Activated CD4-positive, alpha-beta T cell treated with anti-CD3 and anti-CD28 coated beads, Interleukin-2, amount 10 ng/mL, durations not matched to agents 7 days and 5 days (primary cell): Measurements from ENCODE around the gene KRTAP9-3. TPM values are rescaled to one million over a fixed set of nuclear protein-coding genes. Genes with fewer than 3 reads are reported as not detected.
"Not testable (repeated sequence)": the region's sequence is repeated elsewhere in the genome, so short reads cannot be mapped to it uniquely, and the experiment has no call there.

Experiments
- CTCF ChIA-PET: fragments of 350-600 bp; sonication (Branson Sonifier 250); formaldehyde crosslinking; loops from one replicate; lab custom pipeline; 2021; ENCODE audit warnings: antibody characterized with exemption; lab: Charles Lee
- POLR2A ChIA-PET: fragments of 350-600 bp; sonication (Branson Sonifier 250); formaldehyde crosslinking; loops from one replicate; lab custom pipeline; 2021; ENCODE audit warnings: antibody characterized with exemption; lab: Charles Lee
- DNase-seq: peaks from one replicate; pipeline ENCODE4 v3.0.0-alpha.2; 2020
- H3K27ac Mint-ChIP-seq: one replicate; pipeline ENCODE4 v1.8.0; 2021; ENCODE audit warnings: mild to moderate bottlenecking, moderate library complexity, mixed read lengths
- H3K27me3 Mint-ChIP-seq: one replicate; pipeline ENCODE4 v1.8.0; 2021; ENCODE audit warnings: mixed read lengths
- H3K36me3 Mint-ChIP-seq: one replicate; pipeline ENCODE4 v1.8.0; 2021; ENCODE audit warnings: low read depth, mixed read lengths
- H3K4me1 Mint-ChIP-seq: one replicate; pipeline ENCODE4 v1.8.0; 2021; ENCODE audit warnings: mixed read lengths
- H3K4me3 Mint-ChIP-seq: one replicate; pipeline ENCODE4 v1.8.0; 2021; ENCODE audit warnings: mild to moderate bottlenecking, moderate library complexity, mixed read lengths
- H3K9me3 Mint-ChIP-seq: one replicate; pipeline ENCODE4 v1.8.0; 2021; ENCODE audit warnings: mixed read lengths
- total RNA-seq, 2 experiments: library from RNA; stranded (reverse); gene quantifications; one replicate each; pipeline ENCODE4 v1.2.3, GENCODE V29; 2021

The KRTAP9-3 gene, protein sequence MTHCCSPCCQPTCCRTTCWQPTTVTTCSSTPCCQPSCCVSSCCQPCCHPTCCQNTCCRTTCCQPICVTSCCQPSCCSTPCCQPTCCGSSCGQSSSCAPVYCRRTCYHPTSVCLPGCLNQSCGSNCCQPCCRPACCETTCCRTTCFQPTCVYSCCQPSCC
- not detected for total RNA-seq

DNA sequence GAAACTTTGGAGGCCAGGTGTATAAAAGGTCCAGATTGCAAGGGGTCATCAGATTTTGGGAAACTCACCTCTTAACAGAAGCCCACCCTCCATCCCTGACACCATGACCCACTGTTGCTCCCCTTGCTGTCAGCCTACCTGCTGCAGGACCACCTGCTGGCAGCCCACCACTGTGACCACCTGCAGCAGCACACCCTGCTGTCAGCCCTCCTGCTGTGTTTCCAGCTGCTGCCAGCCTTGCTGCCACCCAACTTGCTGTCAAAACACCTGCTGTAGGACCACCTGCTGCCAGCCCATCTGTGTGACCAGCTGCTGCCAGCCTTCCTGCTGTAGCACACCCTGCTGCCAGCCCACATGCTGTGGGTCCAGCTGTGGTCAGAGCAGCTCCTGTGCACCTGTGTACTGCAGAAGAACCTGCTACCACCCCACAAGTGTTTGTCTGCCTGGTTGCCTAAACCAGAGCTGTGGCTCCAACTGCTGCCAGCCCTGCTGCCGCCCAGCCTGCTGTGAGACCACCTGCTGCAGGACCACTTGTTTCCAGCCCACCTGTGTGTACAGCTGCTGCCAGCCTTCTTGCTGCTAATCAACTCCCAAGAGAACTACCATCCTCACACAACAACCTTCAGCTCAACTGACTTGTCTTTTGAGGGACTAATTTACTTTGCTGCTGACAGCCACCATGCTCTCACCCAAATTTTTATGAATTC is at the start of gene KRTAP9-3:
TSS of gene KRTAP9-3 (plus strand) at position 51 of the 707 bp plus-strand sequence. CDS start at position 104, 53 bp downstream.
- H3K27me3 Mint-ChIP-seq = peaks cover 15% of the 10 kb centered on the region
- H3K9me3 Mint-ChIP-seq, H3K36me3 Mint-ChIP-seq, H3K27ac Mint-ChIP-seq, CTCF ChIA-PET, H3K4me3 Mint-ChIP-seq, H3K4me1 Mint-ChIP-seq, DNase-seq, POLR2A ChIA-PET: not testable (repeated sequence)

DNA sequence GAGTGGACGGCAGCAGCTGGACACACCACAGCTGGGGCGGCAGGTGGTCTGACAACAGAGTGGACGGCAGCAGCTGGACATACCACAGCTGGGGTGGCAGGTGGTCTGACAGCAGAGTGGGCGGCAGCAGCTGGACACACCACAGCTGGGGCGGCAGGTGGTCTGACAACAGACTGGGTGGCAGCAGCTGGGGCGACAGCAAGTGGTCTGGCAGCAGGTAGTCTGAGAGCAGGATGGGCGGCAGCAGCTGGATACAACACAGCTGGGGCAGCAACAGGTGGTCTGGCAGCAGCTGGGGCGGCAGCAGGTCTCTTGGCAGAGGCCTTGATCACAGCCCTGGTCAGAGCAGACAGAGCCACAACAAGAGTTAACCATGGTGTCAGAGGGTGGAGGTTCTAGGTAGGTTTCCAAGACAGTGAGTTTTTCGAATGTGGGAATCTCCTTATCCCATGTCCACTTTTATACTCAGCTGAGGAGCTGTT is 47.7 kb upstream of the KRTAP9-3 start, which contains the start of gene KRTAP4-1:
TSS of gene KRTAP4-1 (minus strand) at position 432 of the 482 bp plus-strand sequence. CDS start at position 375, 57 bp downstream.
- H3K9me3 Mint-ChIP-seq = no peaks in the 10 kb centered on the region
- POLR2A ChIA-PET = no interaction called here
- CTCF ChIA-PET = no interaction called here

DNA sequence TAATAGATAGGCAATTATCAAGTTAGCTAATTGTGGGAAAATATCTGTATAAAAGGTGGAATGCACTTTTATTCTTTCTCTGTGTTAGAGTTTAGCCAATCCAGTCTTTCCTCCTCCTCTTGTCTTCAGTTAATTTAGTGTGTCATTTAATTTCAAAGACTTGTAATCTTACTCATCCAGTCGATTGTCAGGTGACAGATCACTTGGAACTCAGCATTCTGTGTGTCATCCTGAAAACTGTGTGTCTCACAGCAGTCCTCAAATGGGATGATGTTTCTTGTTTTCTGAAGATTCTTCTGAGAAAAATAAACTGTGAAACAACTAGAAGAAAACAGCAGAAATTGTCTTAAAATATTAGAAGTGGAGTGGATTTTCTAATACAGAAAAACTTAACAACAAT is 47.2 kb upstream of the KRTAP9-3 start:
- H3K36me3 Mint-ChIP-seq = no peaks in the 10 kb centered on the region
- H3K9me3 Mint-ChIP-seq = no peaks in the 10 kb centered on the region
- no peaks in the 10 kb centered on the region for H3K4me1 Mint-ChIP-seq
- no peak overlapping the region for H3K4me3 Mint-ChIP-seq
- POLR2A ChIA-PET = no interaction called here
- H3K27ac Mint-ChIP-seq = no peak overlapping the region
- CTCF ChIA-PET = no interaction called here
- DNase-seq = no peak
- no peaks in the 10 kb centered on the region for H3K27me3 Mint-ChIP-seq

More for the DNA sequence above, 47.7 kb upstream of the KRTAP9-3 start, which contains the start of gene KRTAP4-1:
- Mint-ChIP-seq H3K36me3 (no peaks in the 10 kb centered on the region), H3K4me1 (no peaks in the 10 kb centered on the region), H3K27ac (no peak within 1 kb of the TSS), H3K4me3 (no peak within 1 kb of the TSS), H3K27me3 (no peaks in the 10 kb centered on the region)
- no peak for DNase-seq

DNA sequence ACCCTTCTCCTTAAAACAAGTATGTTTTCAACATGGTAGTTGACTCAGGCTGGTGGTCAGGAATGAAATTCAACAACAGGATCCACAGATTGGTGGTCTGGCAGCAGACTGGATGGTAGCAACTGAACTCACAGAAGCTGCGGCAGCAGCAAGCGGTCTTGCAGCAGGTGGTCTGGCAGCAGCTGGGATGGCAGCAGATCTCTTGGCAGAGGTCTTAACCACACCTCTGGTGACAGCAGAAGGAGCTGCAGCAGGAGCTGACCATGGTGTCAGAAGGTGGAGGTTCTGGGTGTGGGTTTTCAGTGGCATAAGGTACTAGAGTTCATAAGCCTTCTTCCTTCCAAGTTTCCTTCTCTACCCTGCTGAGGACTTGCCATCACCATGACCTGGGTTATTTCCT is 45.4 kb upstream of the KRTAP9-3 start:
- no peak for DNase-seq
- H3K36me3 Mint-ChIP-seq = no peaks in the 10 kb centered on the region
- H3K9me3 Mint-ChIP-seq = no peaks in the 10 kb centered on the region
- CTCF ChIA-PET = no interaction called here
- no peaks in the 10 kb centered on the region for H3K4me1 Mint-ChIP-seq
- H3K27ac Mint-ChIP-seq = no peak overlapping the region
- H3K4me3 Mint-ChIP-seq = no peak overlapping the region
- POLR2A ChIA-PET = no interaction called here
- no peaks in the 10 kb centered on the region for H3K27me3 Mint-ChIP-seq

DNA sequence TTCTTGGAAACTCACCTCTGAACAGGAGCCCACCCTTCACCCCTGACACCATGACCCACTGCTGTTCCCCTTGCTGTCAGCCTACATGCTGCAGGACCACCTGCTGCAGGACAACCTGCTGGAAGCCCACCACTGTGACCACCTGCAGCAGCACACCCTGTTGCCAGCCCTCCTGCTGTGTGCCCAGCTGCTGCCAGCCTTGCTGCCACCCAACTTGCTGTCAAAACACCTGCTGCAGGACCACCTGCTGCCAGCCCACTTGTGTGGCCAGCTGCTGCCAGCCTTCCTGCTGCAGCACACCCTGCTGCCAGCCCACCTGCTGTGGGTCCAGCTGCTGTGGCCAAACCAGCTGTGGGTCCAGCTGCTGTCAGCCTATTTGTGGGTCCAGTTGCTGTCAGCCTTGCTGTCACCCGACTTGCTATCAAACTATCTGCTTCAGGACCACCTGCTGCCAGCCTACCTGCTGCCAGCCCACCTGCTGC is 42.4 kb upstream of the KRTAP9-3 start, which contains the start of gene KRTAP9-1:
TSS of gene KRTAP9-1 (plus strand) at position 51 of the 482 bp plus-strand sequence. CDS start at position 51, 0 bp downstream.
- H3K4me3 Mint-ChIP-seq, H3K27ac Mint-ChIP-seq, H3K9me3 Mint-ChIP-seq, DNase-seq, H3K4me1 Mint-ChIP-seq, H3K27me3 Mint-ChIP-seq, H3K36me3 Mint-ChIP-seq, POLR2A ChIA-PET: not testable (repeated sequence)
- CTCF ChIA-PET = interaction anchor here (0.6 kb wide), 1 partner anchor 78 kb away, joined by 3 read pairs; no protein-coding TSS in a partner anchor

DNA sequence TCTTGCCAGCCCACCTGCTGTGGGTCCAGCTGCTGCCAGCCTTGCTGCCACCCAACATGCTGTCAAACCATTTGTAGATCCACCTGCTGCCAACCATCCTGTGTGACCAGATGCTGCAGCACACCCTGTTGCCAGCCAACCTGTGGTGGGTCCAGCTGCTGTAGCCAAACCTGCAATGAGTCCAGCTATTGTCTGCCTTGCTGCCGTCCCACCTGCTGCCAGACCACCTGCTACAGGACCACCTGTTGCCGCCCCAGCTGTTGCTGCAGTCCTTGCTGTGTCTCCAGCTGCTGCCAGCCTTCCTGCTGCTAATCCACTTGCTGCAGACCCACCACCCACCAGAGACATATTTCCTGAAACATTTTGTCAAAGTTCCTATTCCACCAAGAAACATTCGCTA is 41.9 kb upstream of the KRTAP9-3 start:
- Mint-ChIP-seq H3K27me3 (no peaks in the 10 kb centered on the region), H3K36me3 (no peaks in the 10 kb centered on the region), H3K4me3 (no peak overlapping the region), H3K27ac (no peak overlapping the region), H3K9me3 (no peaks in the 10 kb centered on the region), H3K4me1 (no peaks in the 10 kb centered on the region)
- ChIA-PET CTCF (no interaction called here), POLR2A (no interaction called here)
- DNase-seq = no peak

DNA sequence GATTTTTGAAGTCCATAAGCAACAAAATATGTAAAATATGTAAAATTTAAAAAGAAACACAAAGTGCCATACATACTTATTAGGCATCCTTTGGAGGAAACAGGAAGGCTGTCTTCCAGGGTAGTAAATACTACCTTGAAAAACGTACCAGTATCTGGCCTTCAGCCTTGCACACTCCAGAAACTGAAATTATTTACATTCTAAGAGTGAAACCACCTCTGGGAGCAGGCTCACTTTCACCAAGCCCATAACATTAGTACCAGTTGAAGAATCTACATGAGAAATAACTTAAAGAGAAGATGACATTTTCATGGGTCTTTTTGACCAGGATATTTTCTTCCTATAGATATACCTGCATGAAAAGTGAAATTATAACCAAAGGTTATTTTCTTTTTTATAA is 36.2 kb upstream of the KRTAP9-3 start:
- no peaks in the 10 kb centered on the region for H3K36me3 Mint-ChIP-seq
- H3K27me3 Mint-ChIP-seq = peaks cover 9% of the 10 kb centered on the region
- H3K9me3 Mint-ChIP-seq = no peaks in the 10 kb centered on the region
- CTCF ChIA-PET = interaction anchor here (0.7 kb wide), 1 partner anchor 195 kb away, joined by 4 read pairs; no protein-coding TSS in a partner anchor
- no peak overlapping the region for H3K4me3 Mint-ChIP-seq
- no peak for DNase-seq
- no peak overlapping the region for H3K27ac Mint-ChIP-seq
- H3K4me1 Mint-ChIP-seq = no peaks in the 10 kb centered on the region
- POLR2A ChIA-PET = no interaction called here

DNA sequence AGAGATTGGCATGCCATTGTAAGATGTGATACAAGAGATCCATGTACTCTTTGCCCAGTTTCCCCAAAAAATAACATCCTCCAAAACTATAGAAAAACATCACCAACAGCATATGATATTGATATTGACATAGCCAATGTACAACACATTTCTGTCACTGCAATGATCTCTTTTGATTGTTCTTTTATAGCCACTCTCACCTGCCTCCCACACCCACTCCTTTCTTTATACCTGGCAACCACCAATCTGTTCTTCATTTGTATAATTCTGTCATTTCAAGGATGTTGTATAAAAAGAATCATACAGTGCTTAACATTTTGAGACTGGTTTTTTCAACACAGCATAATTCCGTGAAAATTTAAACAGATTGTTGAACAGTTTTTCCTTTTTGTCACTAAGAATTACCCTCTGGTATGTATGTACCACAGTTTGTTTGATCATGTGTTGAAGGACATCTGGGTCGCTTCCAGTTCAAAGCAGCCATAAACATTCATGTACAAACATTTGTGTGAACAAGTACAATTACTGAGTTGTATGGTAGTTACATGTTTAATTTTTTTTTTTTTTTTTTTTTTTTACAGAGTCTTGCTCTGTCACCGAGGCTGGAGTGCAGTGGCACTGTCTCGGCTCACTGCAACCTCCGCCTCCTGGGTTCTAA is 32.7 kb upstream of the KRTAP9-3 start:
- no peaks in the 10 kb centered on the region for H3K36me3 Mint-ChIP-seq
- H3K27ac Mint-ChIP-seq = no peak overlapping the region
- POLR2A ChIA-PET = no interaction called here

DNA sequence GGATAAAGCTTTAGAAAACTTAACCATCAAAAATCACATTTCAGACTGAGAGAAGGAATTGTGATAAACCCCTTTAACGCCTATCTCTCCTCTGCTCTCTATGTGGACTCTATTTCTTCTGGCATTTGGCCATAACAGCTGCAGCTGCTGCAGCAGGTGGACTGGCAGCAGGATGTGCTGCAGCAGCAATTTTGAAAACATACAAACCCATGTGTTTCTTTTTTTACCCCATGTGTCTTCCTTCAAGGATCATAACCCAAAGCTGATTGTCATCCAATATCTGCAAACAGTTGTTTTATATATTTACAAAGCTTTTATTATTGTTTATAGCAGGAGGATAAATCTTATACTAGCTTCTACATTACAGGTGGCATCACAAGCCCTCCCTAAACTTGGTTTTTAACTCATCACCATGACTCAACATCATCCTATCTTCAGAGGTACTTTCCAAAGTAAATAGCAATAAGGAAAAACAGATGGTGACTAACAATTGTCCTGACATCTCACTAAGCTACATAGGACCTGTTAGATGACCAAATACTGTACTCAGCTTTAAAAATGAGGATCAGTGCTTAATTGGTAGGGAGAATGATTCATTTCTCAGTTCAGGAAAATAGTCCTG is 20.3 kb upstream of the KRTAP9-3 start:
- POLR2A ChIA-PET = no interaction called here
- H3K27me3 Mint-ChIP-seq = peaks cover 29% of the 10 kb centered on the region
- no peak for DNase-seq
- no peaks in the 10 kb centered on the region for H3K4me1 Mint-ChIP-seq
- no peak overlapping the region for H3K4me3 Mint-ChIP-seq
- no peaks in the 10 kb centered on the region for H3K9me3 Mint-ChIP-seq
- CTCF ChIA-PET = no interaction called here
- H3K36me3 Mint-ChIP-seq = no peaks in the 10 kb centered on the region
- H3K27ac Mint-ChIP-seq = no peak overlapping the region

More for the DNA sequence above, 32.7 kb upstream of the KRTAP9-3 start:
- Mint-ChIP-seq H3K4me1 (no peaks in the 10 kb centered on the region), H3K9me3 (no peaks in the 10 kb centered on the region), H3K4me3 (no peak overlapping the region), H3K27me3 (peaks cover 9% of the 10 kb centered on the region)
- CTCF ChIA-PET = no interaction called here
- DNase-seq = no peak

DNA sequence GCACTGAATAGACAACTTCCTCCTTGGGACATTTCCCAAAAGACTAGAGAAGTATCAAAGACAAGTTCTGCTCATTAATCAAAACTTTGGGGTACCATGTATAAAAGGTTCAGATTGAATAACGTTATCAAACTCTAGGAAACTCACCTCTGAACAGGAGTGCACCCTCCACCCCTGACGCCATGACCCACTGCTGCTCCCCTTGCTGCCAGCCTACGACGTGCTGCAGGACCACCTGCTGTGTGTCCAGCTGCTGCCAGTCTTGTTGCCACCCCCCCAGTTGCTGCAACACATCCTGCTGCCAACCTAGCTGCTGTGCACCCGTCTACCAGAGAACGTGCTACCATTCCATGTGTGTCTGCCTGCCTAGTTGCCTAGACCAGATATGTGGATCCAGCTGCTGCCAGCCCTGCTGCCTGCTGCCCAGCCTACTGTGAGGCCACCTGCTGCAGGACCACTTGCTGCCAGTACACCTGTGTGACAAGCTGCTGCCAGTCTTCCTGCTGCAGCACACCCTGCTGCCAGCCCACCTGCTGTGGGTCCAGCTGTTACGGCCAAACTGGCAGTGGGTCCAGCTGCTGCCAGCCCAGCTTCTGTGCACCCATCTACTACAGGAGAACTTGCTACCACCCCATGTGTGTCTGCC is 19.6 kb upstream of the KRTAP9-3 start:
- Mint-ChIP-seq H3K27ac (no peak overlapping the region), H3K27me3 (peaks cover 31% of the 10 kb centered on the region), H3K4me3 (no peak overlapping the region), H3K36me3 (no peaks in the 10 kb centered on the region), H3K9me3 (no peaks in the 10 kb centered on the region), H3K4me1 (no peaks in the 10 kb centered on the region)
- DNase-seq = no peak
- CTCF ChIA-PET = no interaction called here
- POLR2A ChIA-PET = no interaction called here

DNA sequence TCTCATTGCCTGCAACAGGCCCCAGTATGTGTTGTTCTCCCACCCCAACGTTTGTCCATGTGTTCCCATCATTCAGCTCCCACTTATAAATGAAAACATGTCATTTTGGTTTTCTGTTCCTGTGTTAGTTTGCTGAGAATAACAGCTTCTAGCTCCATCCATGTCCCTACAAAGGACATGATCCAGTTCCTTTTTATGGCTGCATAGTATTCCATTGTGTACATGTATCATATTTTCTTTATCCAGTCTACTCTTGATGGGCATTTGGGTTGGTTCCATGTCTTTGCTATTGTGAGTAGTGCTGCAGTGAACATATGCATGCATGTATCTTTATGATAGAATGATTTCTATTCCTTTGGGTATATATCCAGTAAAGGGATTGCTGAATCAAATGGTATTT is 16.6 kb upstream of the KRTAP9-3 start:
- peaks cover 16% of the 10 kb centered on the region for H3K27me3 Mint-ChIP-seq
- CTCF ChIA-PET = no interaction called here
- POLR2A ChIA-PET = no interaction called here
- no peak for DNase-seq
- no peak overlapping the region for H3K4me3 Mint-ChIP-seq
- H3K36me3 Mint-ChIP-seq = no peaks in the 10 kb centered on the region
- H3K9me3 Mint-ChIP-seq = peaks cover 7% of the 10 kb centered on the region
- no peak overlapping the region for H3K27ac Mint-ChIP-seq
- no peaks in the 10 kb centered on the region for H3K4me1 Mint-ChIP-seq

DNA sequence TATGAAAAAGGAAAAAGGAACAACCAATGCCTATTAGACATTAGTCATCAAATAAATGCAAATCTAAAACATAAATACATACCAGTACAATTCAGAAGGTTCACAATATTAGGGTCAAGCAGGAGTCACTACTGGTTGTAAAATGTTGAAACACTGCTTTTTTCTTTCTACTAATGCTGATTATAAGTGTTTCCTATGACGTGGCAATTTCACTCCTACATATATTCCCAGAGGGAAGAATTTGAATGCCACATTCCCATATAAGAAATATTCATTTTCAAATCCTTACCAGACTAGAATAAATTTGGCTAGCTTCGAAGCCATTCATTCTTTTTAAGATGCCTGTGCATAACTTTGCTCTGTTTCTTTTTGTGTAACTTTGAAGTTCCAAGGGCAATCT is 8.4 kb upstream of the KRTAP9-3 start:
- Mint-ChIP-seq H3K4me3 (no peak overlapping the region), H3K27me3 (peaks cover 12% of the 10 kb centered on the region), H3K4me1 (no peaks in the 10 kb centered on the region), H3K9me3 (peaks cover 8% of the 10 kb centered on the region), H3K36me3 (no peaks in the 10 kb centered on the region), H3K27ac (no peak overlapping the region)
- ChIA-PET POLR2A (no interaction called here), CTCF (interaction anchor here (1.3 kb wide), 1 partner anchor 27 kb away, joined by 3 read pairs; no protein-coding TSS in a partner anchor)
- no peak for DNase-seq
